GM23338 (cell line): ENCODE measurements around the gene TTC28. TPM values are rescaled to one million over a fixed set of nuclear protein-coding genes. Genes with fewer than 3 reads are reported as not detected.

ENCODE experiments used
- ATAC-seq: fragments of 200-7000 bp; cut with Tn5 transposase; 3 replicates; pipeline ENCODE4 v1.9.1; 2020
- DNase-seq: peaks from one replicate; pipeline ENCODE4 v3.0.0-alpha.2; 2015; ENCODE audit warnings: low spot score
- H2AFZ ChIP-seq: fragments of 200-600 bp; sonication (generic); 2 replicates; pipeline ENCODE4 v1.8.0; 2016; ENCODE audit warnings: antibody characterized with exemption, mild to moderate bottlenecking, moderate library complexity
- H3F3A ChIP-seq: fragments of 200-600 bp; sonication (generic); replicated peaks from 2 replicates; pipeline ENCODE4 v1.8.0; 2017; ENCODE audit warnings: antibody characterized with exemption, mixed run types, low read depth
- H3K27ac ChIP-seq: fragments of 200-600 bp; sonication (generic); 2 replicates; pipeline ENCODE4 v1.6.1; 2016; ENCODE audit warnings: low read depth
- H3K27me3 ChIP-seq: fragments of 200-600 bp; sonication (generic); 2 replicates; pipeline ENCODE4 v1.8.0; 2016; ENCODE audit warnings: mild to moderate bottlenecking, mixed run types, moderate library complexity; ENCODE audit not compliant: insufficient read depth
- H3K36me3 ChIP-seq: fragments of 200-600 bp; sonication (generic); 2 replicates; pipeline ENCODE4 v1.8.0; 2016; ENCODE audit warnings: mild to moderate bottlenecking; ENCODE audit not compliant: insufficient read depth
- H3K4me1 ChIP-seq: fragments of 200-600 bp; sonication (generic); 2 replicates; pipeline ENCODE4 v1.8.0; 2016; ENCODE audit warnings: mild to moderate bottlenecking, moderate library complexity; ENCODE audit not compliant: insufficient read depth
- H3K4me2 ChIP-seq: fragments of 200-600 bp; sonication (generic); 2 replicates; pipeline ENCODE4 v1.7.1; 2017; ENCODE audit warnings: mixed run types
- H3K4me3 ChIP-seq: fragments of 200-600 bp; sonication (generic); 2 replicates; pipeline ENCODE4 v1.6.1; 2016; ENCODE audit warnings: mixed run types
- H3K79me2 ChIP-seq: fragments of 200-600 bp; sonication (generic); replicated peaks from 2 replicates; pipeline ENCODE4 v1.8.0; 2017; ENCODE audit warnings: mild to moderate bottlenecking; ENCODE audit not compliant: insufficient read depth
- H3K9me2 ChIP-seq: fragments of 200-600 bp; sonication (generic); 2 replicates; pipeline ENCODE4 v1.8.0; 2017; ENCODE audit not compliant: insufficient read depth
- H4K20me1 ChIP-seq: fragments of 200-600 bp; sonication (generic); replicated peaks from 2 replicates; pipeline ENCODE4 v1.8.0; 2017; ENCODE audit warnings: mild to moderate bottlenecking; ENCODE audit not compliant: insufficient read depth
- H3K27ac Mint-ChIP-seq: 2 replicates; pipeline ENCODE4 v1.8.0; 2020; ENCODE audit warnings: inconsistent platforms, mild to moderate bottlenecking, moderate library complexity, mixed read lengths
- H3K27me3 Mint-ChIP-seq: 3 replicates; pipeline ENCODE4 v1.8.0; 2022; ENCODE audit warnings: low read depth, mild to moderate bottlenecking, moderate library complexity, mixed read lengths, inconsistent platforms; ENCODE audit not compliant: insufficient read depth, poor library complexity
- H3K36me3 Mint-ChIP-seq: 3 replicates; pipeline ENCODE4 v1.8.0; 2021; ENCODE audit warnings: low read depth, mild to moderate bottlenecking, inconsistent platforms, moderate library complexity, mixed read lengths
- H3K4me1 Mint-ChIP-seq: 3 replicates; pipeline ENCODE4 v1.8.0; 2020; ENCODE audit warnings: mild to moderate bottlenecking, inconsistent platforms, mixed read lengths
- H3K4me3 Mint-ChIP-seq: 3 replicates; pipeline ENCODE4 v1.8.0; 2021; ENCODE audit warnings: moderate library complexity, mild to moderate bottlenecking, inconsistent platforms, mixed read lengths
- H3K9me3 Mint-ChIP-seq: 3 replicates; pipeline ENCODE4 v1.8.0; 2020; ENCODE audit warnings: moderate library complexity, mild to moderate bottlenecking, inconsistent platforms, mixed read lengths
- CREB1 ChIP-seq: fragments of 250-450 bp; sonication (Bioruptor Pico); IDR thresholded peaks from 2 replicates; pipeline ENCODE4 v1.5.0; 2020; ENCODE audit warnings: low read depth, mild to moderate bottlenecking, moderate library complexity
- EZH2 ChIP-seq: fragments of 200-600 bp; sonication (generic); IDR thresholded peaks from one replicate; pipeline ENCODE4 v1.8.0; 2017; ENCODE audit warnings: antibody characterized with exemption, mild to moderate bottlenecking, low read depth; ENCODE audit not compliant: unreplicated experiment
- EZH2phosphoT487 ChIP-seq: fragments of 200-600 bp; sonication (generic); IDR thresholded peaks from one replicate; pipeline ENCODE4 v1.8.1; 2018; ENCODE audit warnings: antibody characterized with exemption; ENCODE audit not compliant: unreplicated experiment
- JUNB ChIP-seq: IDR thresholded peaks from one replicate; pipeline ENCODE4 v1.6.1; 2016; ENCODE audit warnings: antibody characterized with exemption; ENCODE audit not compliant: unreplicated experiment
- NANOG ChIP-seq: IDR thresholded peaks from 2 replicates; pipeline ENCODE4 v1.6.1; 2016; ENCODE audit warnings: antibody characterized with exemption, borderline replicate concordance
- POLR2AphosphoS5 ChIP-seq: IDR thresholded peaks from 2 replicates; pipeline ENCODE4 v1.6.1; 2016; ENCODE audit warnings: antibody characterized with exemption, low read depth
- REST ChIP-seq: IDR thresholded peaks from one replicate; pipeline ENCODE4 v1.6.1; 2018; ENCODE audit warnings: antibody characterized with exemption; ENCODE audit not compliant: unreplicated experiment
- STAT1 ChIP-seq: IDR thresholded peaks from one replicate; pipeline ENCODE4 v1.6.1; 2016; ENCODE audit warnings: antibody characterized with exemption; ENCODE audit not compliant: unreplicated experiment
- ZNF114 ChIP-seq: fragments of 250-450 bp; sonication (Bioruptor Pico); IDR thresholded peaks from 2 replicates; pipeline ENCODE4 v1.5.0; 2020; ENCODE audit warnings: mild to moderate bottlenecking, moderate library complexity
- ZNF331 ChIP-seq: fragments of 250-450 bp; sonication (Bioruptor Pico); IDR thresholded peaks from 2 replicates; pipeline ENCODE4 v1.5.0; 2020; ENCODE audit warnings: low read depth, mild to moderate bottlenecking, moderate library complexity
- polyA plus RNA-seq: library from polyadenylated mRNA; unstranded; fragments of >200 nt; fragmentation: Nextera tagmentation; extraction: Ambion mirVana; gene quantifications from 2 replicates; pipeline ENCODE4 v1.2.1, GENCODE V29; 2016
- total RNA-seq: library from RNA; depleted of rRNA; stranded (reverse); fragments of >200 nt; shearing (Covaris generic); gene quantifications from 2 replicates; pipeline ENCODE4 v1.2.3, GENCODE V29; 2014
- TF ChIP-seq, protein P1 (sequence below): IDR thresholded peaks from 2 replicates; pipeline ENCODE4 v1.6.1; 2016; ENCODE audit warnings: antibody characterized with exemption
- TF ChIP-seq, protein P2 (sequence below): fragments of 250-450 bp; sonication (Bioruptor Pico); IDR thresholded peaks from 2 replicates; pipeline ENCODE4 v1.5.0; 2020; ENCODE audit warnings: mild to moderate bottlenecking, moderate library complexity
- TF ChIP-seq, protein P3 (sequence below), 2 experiments: fragments of 200-600 bp in 1 of 2; sonication (generic) in 1 of 2; conservative IDR thresholded peaks; 2 replicates each; pipeline versions ENCODE4 v1.5.1 to v1.6.1; 2016 to 2017; ENCODE audit warnings: antibody characterized with exemption in 2 of 2, low read depth in 2 of 2, mild to moderate bottlenecking in 2 of 2, moderate library complexity in 1 of 2

TTC28 gene
- total and polyA plus RNA-seq, 2 experiments from 2014 or later: 4.5 to 16.1 TPM

DNA sequence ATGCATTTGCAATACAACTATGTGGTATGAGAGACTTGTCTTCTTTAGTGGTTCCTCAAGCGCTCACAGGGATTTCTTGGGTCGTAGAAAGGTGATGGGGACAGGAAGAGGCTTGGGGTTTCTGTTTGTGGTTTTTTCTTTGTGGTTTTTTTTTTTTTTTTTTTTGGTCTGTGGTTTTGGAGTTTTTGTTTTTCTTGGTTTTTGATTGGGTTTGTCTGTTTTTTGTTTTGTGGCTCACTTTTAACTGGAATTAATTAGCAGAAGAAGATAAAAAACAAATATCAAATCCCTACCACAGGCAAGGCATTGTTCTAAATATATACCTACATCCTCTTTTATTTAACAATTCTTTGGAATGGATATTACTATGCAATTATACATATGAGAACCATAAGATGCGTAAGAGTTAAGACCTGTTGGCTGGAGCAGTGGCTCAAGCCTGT is 5.5 kb downstream of the TTC28 start:
- Histone ChIP-seq H4K20me1 (no peaks in the 10 kb centered on the region), H3K27ac (no peak overlapping the region), H3K27me3 (no peaks in the 10 kb centered on the region), H3K9me2 (no peaks in the 10 kb centered on the region), H3K4me2 (no peak overlapping the region), H3F3A (no peaks in the 10 kb centered on the region), H2AFZ (no peak overlapping the region), H3K4me1 (peaks cover 3% of the 10 kb centered on the region; the same call in 1 of the 2 replicates), H3K4me3 (no peak overlapping the region), H3K79me2 (no peaks in the 10 kb centered on the region; the same call in 1 of the 2 replicates), H3K36me3 (no peaks in the 10 kb centered on the region)
- H3K27ac Mint-ChIP-seq: no peak overlapping the region
- TF ChIP-seq EZH2: no peak
- TF ChIP-seq, protein P1, sequence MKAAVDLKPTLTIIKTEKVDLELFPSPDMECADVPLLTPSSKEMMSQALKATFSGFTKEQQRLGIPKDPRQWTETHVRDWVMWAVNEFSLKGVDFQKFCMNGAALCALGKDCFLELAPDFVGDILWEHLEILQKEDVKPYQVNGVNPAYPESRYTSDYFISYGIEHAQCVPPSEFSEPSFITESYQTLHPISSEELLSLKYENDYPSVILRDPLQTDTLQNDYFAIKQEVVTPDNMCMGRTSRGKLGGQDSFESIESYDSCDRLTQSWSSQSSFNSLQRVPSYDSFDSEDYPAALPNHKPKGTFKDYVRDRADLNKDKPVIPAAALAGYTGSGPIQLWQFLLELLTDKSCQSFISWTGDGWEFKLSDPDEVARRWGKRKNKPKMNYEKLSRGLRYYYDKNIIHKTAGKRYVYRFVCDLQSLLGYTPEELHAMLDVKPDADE: no peak
- no peak for TF ChIP-seq POLR2AphosphoS5
- no peak for TF ChIP-seq REST
- no peak for TF ChIP-seq ZNF331 (CRISPR knock-in tag)
- no peak for TF ChIP-seq JUNB
- TF ChIP-seq, protein P2, sequence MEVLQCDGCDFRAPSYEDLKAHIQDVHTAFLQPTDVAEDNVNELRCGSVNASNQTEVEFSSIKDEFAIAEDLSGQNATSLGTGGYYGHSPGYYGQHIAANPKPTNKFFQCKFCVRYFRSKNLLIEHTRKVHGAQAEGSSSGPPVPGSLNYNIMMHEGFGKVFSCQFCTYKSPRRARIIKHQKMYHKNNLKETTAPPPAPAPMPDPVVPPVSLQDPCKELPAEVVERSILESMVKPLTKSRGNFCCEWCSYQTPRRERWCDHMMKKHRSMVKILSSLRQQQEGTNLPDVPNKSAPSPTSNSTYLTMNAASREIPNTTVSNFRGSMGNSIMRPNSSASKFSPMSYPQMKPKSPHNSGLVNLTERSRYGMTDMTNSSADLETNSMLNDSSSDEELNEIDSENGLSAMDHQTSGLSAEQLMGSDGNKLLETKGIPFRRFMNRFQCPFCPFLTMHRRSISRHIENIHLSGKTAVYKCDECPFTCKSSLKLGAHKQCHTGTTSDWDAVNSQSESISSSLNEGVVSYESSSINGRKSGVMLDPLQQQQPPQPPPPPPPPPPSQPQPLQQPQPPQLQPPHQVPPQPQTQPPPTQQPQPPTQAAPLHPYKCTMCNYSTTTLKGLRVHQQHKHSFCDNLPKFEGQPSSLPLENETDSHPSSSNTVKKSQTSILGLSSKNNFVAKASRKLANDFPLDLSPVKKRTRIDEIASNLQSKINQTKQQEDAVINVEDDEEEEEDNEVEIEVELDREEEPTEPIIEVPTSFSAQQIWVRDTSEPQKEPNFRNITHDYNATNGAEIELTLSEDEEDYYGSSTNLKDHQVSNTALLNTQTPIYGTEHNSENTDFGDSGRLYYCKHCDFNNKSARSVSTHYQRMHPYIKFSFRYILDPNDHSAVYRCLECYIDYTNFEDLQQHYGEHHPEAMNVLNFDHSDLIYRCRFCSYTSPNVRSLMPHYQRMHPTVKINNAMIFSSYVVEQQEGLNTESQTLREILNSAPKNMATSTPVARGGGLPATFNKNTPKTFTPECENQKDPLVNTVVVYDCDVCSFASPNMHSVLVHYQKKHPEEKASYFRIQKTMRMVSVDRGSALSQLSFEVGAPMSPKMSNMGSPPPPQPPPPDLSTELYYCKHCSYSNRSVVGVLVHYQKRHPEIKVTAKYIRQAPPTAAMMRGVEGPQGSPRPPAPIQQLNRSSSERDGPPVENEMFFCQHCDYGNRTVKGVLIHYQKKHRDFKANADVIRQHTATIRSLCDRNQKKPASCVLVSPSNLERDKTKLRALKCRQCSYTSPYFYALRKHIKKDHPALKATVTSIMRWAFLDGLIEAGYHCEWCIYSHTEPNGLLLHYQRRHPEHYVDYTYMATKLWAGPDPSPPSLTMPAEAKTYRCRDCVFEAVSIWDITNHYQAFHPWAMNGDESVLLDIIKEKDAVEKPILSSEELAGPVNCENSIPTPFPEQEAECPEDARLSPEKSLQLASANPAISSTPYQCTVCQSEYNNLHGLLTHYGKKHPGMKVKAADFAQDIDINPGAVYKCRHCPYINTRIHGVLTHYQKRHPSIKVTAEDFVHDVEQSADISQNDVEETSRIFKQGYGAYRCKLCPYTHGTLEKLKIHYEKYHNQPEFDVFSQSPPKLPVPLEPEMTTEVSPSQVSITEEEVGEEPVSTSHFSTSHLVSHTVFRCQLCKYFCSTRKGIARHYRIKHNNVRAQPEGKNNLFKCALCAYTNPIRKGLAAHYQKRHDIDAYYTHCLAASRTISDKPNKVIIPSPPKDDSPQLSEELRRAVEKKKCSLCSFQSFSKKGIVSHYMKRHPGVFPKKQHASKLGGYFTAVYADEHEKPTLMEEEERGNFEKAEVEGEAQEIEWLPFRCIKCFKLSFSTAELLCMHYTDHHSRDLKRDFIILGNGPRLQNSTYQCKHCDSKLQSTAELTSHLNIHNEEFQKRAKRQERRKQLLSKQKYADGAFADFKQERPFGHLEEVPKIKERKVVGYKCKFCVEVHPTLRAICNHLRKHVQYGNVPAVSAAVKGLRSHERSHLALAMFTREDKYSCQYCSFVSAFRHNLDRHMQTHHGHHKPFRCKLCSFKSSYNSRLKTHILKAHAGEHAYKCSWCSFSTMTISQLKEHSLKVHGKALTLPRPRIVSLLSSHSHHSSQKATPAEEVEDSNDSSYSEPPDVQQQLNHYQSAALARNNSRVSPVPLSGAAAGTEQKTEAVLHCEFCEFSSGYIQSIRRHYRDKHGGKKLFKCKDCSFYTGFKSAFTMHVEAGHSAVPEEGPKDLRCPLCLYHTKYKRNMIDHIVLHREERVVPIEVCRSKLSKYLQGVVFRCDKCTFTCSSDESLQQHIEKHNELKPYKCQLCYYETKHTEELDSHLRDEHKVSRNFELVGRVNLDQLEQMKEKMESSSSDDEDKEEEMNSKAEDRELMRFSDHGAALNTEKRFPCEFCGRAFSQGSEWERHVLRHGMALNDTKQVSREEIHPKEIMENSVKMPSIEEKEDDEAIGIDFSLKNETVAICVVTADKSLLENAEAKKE: no peak
- TF ChIP-seq CREB1 (CRISPR knock-in tag): no peak
- TF ChIP-seq EZH2phosphoT487: no peak
- TF ChIP-seq NANOG: no peak
- TF ChIP-seq STAT1: no peak
- TF ChIP-seq, protein P3, sequence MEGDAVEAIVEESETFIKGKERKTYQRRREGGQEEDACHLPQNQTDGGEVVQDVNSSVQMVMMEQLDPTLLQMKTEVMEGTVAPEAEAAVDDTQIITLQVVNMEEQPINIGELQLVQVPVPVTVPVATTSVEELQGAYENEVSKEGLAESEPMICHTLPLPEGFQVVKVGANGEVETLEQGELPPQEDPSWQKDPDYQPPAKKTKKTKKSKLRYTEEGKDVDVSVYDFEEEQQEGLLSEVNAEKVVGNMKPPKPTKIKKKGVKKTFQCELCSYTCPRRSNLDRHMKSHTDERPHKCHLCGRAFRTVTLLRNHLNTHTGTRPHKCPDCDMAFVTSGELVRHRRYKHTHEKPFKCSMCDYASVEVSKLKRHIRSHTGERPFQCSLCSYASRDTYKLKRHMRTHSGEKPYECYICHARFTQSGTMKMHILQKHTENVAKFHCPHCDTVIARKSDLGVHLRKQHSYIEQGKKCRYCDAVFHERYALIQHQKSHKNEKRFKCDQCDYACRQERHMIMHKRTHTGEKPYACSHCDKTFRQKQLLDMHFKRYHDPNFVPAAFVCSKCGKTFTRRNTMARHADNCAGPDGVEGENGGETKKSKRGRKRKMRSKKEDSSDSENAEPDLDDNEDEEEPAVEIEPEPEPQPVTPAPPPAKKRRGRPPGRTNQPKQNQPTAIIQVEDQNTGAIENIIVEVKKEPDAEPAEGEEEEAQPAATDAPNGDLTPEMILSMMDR (conservative IDR thresholded peaks at IDR 0.05; ENCODE audit: low read depth in 2 of 2): no peak
- TF ChIP-seq ZNF114 (CRISPR knock-in tag): no peak
- DNase-seq: no peak
- H3K9me3 Mint-ChIP-seq: 0 out of 3 replicates have a peak, but pooled peaks cover 2% of the 10 kb centered on the region
- H3K27me3 Mint-ChIP-seq: peaks cover 15% of the 10 kb centered on the region
- no peak for ATAC-seq
- H3K4me3 Mint-ChIP-seq: no peak overlapping the region
- peaks cover 3% of the 10 kb centered on the region; the same call in 1 of the 3 replicates for H3K4me1 Mint-ChIP-seq
- H3K36me3 Mint-ChIP-seq: no peaks in the 10 kb centered on the region
